ENCODE data around the gene MYO18A.

DNA sequence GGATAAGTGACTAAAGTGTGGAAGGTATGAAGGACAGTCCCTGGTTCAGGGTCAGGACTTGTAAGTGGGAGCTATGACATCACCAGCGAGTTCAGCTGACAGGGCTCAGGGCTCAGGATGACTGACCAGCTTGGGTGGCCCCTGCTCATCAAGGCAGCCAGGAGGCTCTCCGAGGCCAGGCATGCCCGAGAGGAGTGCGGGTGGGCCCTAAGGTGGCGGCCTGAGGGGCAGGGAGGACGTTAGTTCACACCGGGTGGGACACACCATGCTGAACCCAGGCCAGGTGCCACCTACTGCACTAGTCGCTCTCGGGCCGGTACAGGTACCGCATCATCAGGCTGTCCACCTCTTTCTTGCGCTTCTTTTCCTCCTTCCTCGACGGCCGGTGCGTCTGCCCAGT, 100.8 kb downstream of the MYO18A start:
- no peak for TF ChIP-seq GATA3 (IDR thresholded peaks at IDR 0.05; ENCODE audit: low read depth, low read length)
- no peak for TF ChIP-seq GATA2 (IDR thresholded peaks at IDR 0.05; ENCODE audit: low read depth, low read length)

Measured in SH-SY5Y (cell line).